GM23338 (cell line): ENCODE results near the gene RNASEH2A. TPM values are rescaled to one million over a fixed set of nuclear protein-coding genes. Genes with fewer than 3 reads are reported as not detected.
A peak's percentile ranks its signal among the peaks of the same experiment; 100 is the strongest.

Experiments used
- CREB1 ChIP-seq: fragments of 250-450 bp; sonication (Bioruptor Pico); IDR thresholded peaks from 2 replicates; pipeline ENCODE4 v1.5.0; 2020; ENCODE audit warnings: low read depth, mild to moderate bottlenecking, moderate library complexity
- CTCF ChIP-seq, 2 experiments: fragments of 200-600 bp in 1 of 2; sonication (generic) in 1 of 2; conservative IDR thresholded peaks; 2 replicates each; pipeline versions ENCODE4 v1.5.1 to v1.6.1; 2016 to 2017; ENCODE audit warnings: antibody characterized with exemption in 2 of 2, low read depth in 2 of 2, mild to moderate bottlenecking in 2 of 2, moderate library complexity in 1 of 2
- ETS1 ChIP-seq: IDR thresholded peaks from 2 replicates; pipeline ENCODE4 v1.6.1; 2016; ENCODE audit warnings: antibody characterized with exemption
- EZH2 ChIP-seq: fragments of 200-600 bp; sonication (generic); IDR thresholded peaks from one replicate; pipeline ENCODE4 v1.8.0; 2017; ENCODE audit warnings: antibody characterized with exemption, mild to moderate bottlenecking, low read depth; ENCODE audit not compliant: unreplicated experiment
- EZH2phosphoT487 ChIP-seq: fragments of 200-600 bp; sonication (generic); IDR thresholded peaks from one replicate; pipeline ENCODE4 v1.8.1; 2018; ENCODE audit warnings: antibody characterized with exemption; ENCODE audit not compliant: unreplicated experiment
- JUNB ChIP-seq: IDR thresholded peaks from one replicate; pipeline ENCODE4 v1.6.1; 2016; ENCODE audit warnings: antibody characterized with exemption; ENCODE audit not compliant: unreplicated experiment
- NANOG ChIP-seq: IDR thresholded peaks from 2 replicates; pipeline ENCODE4 v1.6.1; 2016; ENCODE audit warnings: antibody characterized with exemption, borderline replicate concordance
- POLR2AphosphoS5 ChIP-seq: IDR thresholded peaks from 2 replicates; pipeline ENCODE4 v1.6.1; 2016; ENCODE audit warnings: antibody characterized with exemption, low read depth
- REST ChIP-seq: IDR thresholded peaks from one replicate; pipeline ENCODE4 v1.6.1; 2018; ENCODE audit warnings: antibody characterized with exemption; ENCODE audit not compliant: unreplicated experiment
- STAT1 ChIP-seq: IDR thresholded peaks from one replicate; pipeline ENCODE4 v1.6.1; 2016; ENCODE audit warnings: antibody characterized with exemption; ENCODE audit not compliant: unreplicated experiment
- ZNF331 ChIP-seq: fragments of 250-450 bp; sonication (Bioruptor Pico); IDR thresholded peaks from 2 replicates; pipeline ENCODE4 v1.5.0; 2020; ENCODE audit warnings: low read depth, mild to moderate bottlenecking, moderate library complexity
- ZNF462 ChIP-seq: fragments of 250-450 bp; sonication (Bioruptor Pico); IDR thresholded peaks from 2 replicates; pipeline ENCODE4 v1.5.0; 2020; ENCODE audit warnings: mild to moderate bottlenecking, moderate library complexity
- polyA plus RNA-seq: library from polyadenylated mRNA; unstranded; fragments of >200 nt; fragmentation: Nextera tagmentation; extraction: Ambion mirVana; gene quantifications from 2 replicates; pipeline ENCODE4 v1.2.1, GENCODE V29; 2016
- total RNA-seq: library from RNA; depleted of rRNA; stranded (reverse); fragments of >200 nt; shearing (Covaris generic); gene quantifications from 2 replicates; pipeline ENCODE4 v1.2.3, GENCODE V29; 2014

Gene RNASEH2A
- total and polyA plus RNA-seq, 2 experiments from 2014 or later, result 39.4 to 68.2 TPM

GRCh38 chr19:12777217-12778016 is 29.0 kb upstream of the RNASEH2A start (continued):
- TF ChIP-seq ZNF462 (CRISPR knock-in tag) (no peak), POLR2AphosphoS5 (0 out of 2 replicates have a peak, but pooled peaks have one; percentile 19), CREB1 (CRISPR knock-in tag) (peak; percentile 59), STAT1 (no peak), NANOG (no peak), JUNB (no peak), EZH2phosphoT487 (no peak), CTCF (conservative IDR thresholded peaks at IDR 0.05; ENCODE audit: low read depth in 2 of 2) (peak; percentile 92 to 96), EZH2 (no peak), REST (no peak), ETS1 (no peak), ZNF331 (no peak)
